K562 (cell line): ENCODE results near the gene CDC42SE2. TPM values are rescaled to one million over a fixed set of nuclear protein-coding genes. Genes with fewer than 3 reads are reported as not detected.

Experiments used
- ASH1L ChIP-seq: fragments of 450-650 bp; IDR thresholded peaks from 2 replicates; pipeline ENCODE4 v1.6.1; 2018; ENCODE audit warnings: borderline replicate concordance, mild to moderate bottlenecking, low read depth; ENCODE audit not compliant: partially characterized antibody
- CEBPZ ChIP-seq: fragments of 150-350 bp; IDR thresholded peaks from 2 replicates; pipeline ENCODE4 v1.6.1; 2014; ENCODE audit warnings: low read depth, mild to moderate bottlenecking, low read length, borderline replicate concordance
- CHD1 ChIP-seq: fragments of 200-600 bp; sonication (generic); IDR thresholded peaks from one replicate; pipeline ENCODE4 v1.6.1; 2012; ENCODE audit warnings: mild to moderate bottlenecking, moderate library complexity, low read length, inconsistent platforms
- CTBP1 ChIP-seq: fragments of 450-650 bp; IDR thresholded peaks from 2 replicates; pipeline ENCODE4 v1.6.1; 2016; ENCODE audit warnings: borderline replicate concordance
- EGR1 ChIP-seq: fragments of 450-650 bp; conservative IDR thresholded peaks from 2 replicates; pipeline ENCODE4 v1.6.1; 2017; ENCODE audit warnings: mild to moderate bottlenecking
- ESRRB ChIP-seq: fragments of 250-450 bp; sonication (Bioruptor Pico); IDR thresholded peaks from 2 replicates; pipeline ENCODE4 v1.5.0; 2020; ENCODE audit warnings: mild to moderate bottlenecking, moderate library complexity, borderline replicate concordance
- FOXK1 ChIP-seq: sonication (generic); formaldehyde crosslinking; IDR thresholded peaks from 2 replicates; pipeline ENCODE4 v1.8.0; 2022; ENCODE audit warnings: missing genetic modification reagents, mild to moderate bottlenecking, borderline replicate concordance
- KLF16 ChIP-seq: IDR thresholded peaks from 2 replicates; pipeline ENCODE4 v1.6.1; 2016; ENCODE audit warnings: antibody characterized with exemption
- MAFF ChIP-seq: IDR thresholded peaks from 2 replicates; pipeline ENCODE4 v1.6.1; 2012; ENCODE audit warnings: low read length, improper control_type of control experiment
- MCM3 ChIP-seq: fragments of 450-650 bp; IDR thresholded peaks from 2 replicates; pipeline ENCODE4 v1.6.1; 2016
- MXD1 ChIP-seq: fragments of 250-450 bp; sonication (Bioruptor Pico); IDR thresholded peaks from 2 replicates; pipeline ENCODE4 v1.8.0; 2021; ENCODE audit warnings: borderline replicate concordance, mild to moderate bottlenecking, moderate library complexity; ENCODE audit not compliant: poor library complexity, severe bottlenecking
- PATZ1 ChIP-seq: fragments of 250-450 bp; sonication (Bioruptor Pico); IDR thresholded peaks from 2 replicates; pipeline ENCODE4 v1.5.0; 2020; ENCODE audit warnings: mild to moderate bottlenecking, borderline replicate concordance
- PHB ChIP-seq: fragments of 250-450 bp; sonication (Bioruptor Pico); IDR thresholded peaks from 2 replicates; pipeline ENCODE4 v1.5.0; 2021
- POLR2H ChIP-seq: IDR thresholded peaks from 2 replicates; pipeline ENCODE4 v1.6.1; 2016; ENCODE audit warnings: missing genetic modification characterization, low read depth, mild to moderate bottlenecking, control low read depth, missing compliant biosample characterization, moderate library complexity
- RFX1 ChIP-seq: fragments of 450-650 bp; IDR thresholded peaks from 2 replicates; pipeline ENCODE4 v1.6.1; 2016; ENCODE audit warnings: mild to moderate bottlenecking, moderate library complexity
- SMARCB1 ChIP-seq: IDR thresholded peaks from 2 replicates; pipeline ENCODE4 v1.6.1; 2011; ENCODE audit warnings: improper control_type of control experiment, low read depth; ENCODE audit not compliant: insufficient read length
- STAG1 ChIP-seq: sonication (generic); formaldehyde crosslinking; IDR thresholded peaks from 2 replicates; pipeline ENCODE4 v1.5.0; 2020; ENCODE audit warnings: missing genetic modification reagents, borderline replicate concordance
- U2AF1 ChIP-seq: fragments of 200-400 bp; formaldehyde crosslinking; optimal IDR thresholded peaks from 2 replicates; pipeline ENCODE3; 2017; ENCODE audit warnings: mild to moderate bottlenecking, low read depth, low read length, moderate library complexity
- USF1 ChIP-seq: sonication (generic); formaldehyde crosslinking; IDR thresholded peaks from 2 replicates; pipeline ENCODE4 v1.9.0; 2022; ENCODE audit warnings: mild to moderate bottlenecking, missing genetic modification reagents
- YBX1 ChIP-seq: fragments of 450-650 bp; IDR thresholded peaks from 2 replicates; pipeline ENCODE4 v1.7.1; 2016; ENCODE audit warnings: mild to moderate bottlenecking
- ZNF133 ChIP-seq: fragments of 250-450 bp; sonication (Bioruptor Pico); IDR thresholded peaks from 2 replicates; pipeline ENCODE4 v1.4.0; 2020; ENCODE audit warnings: mild to moderate bottlenecking
- ZNF224 ChIP-seq: sonication (generic); formaldehyde crosslinking; IDR thresholded peaks from 2 replicates; pipeline ENCODE4 v1.8.0; 2022; ENCODE audit warnings: mild to moderate bottlenecking, missing genetic modification reagents
- ZNF696 ChIP-seq: fragments of 250-450 bp; sonication (Bioruptor Pico); conservative IDR thresholded peaks from 2 replicates; pipeline ENCODE4 v1.4.0; 2020; ENCODE audit warnings: mild to moderate bottlenecking, moderate library complexity
- ZNF778 ChIP-seq: fragments of 450-650 bp; formaldehyde crosslinking; IDR thresholded peaks from 2 replicates; pipeline ENCODE4 v1.4.0; 2020; ENCODE audit warnings: mild to moderate bottlenecking, moderate library complexity
- polyA plus RNA-seq, 8 experiments: library from polyadenylated mRNA; depleted of rRNA in 4 of 8; stranded (reverse) in 5 of 8; unstranded in 3 of 8; fragments of >200 nt; fragmentation: Nextera tagmentation in 2 of 8; fragmentation: Illumina TruSeq in 1 of 8; extraction: Ambion mirVana in 2 of 8; extraction: Trizol in 1 of 8; gene quantifications; 2 replicates each; pipeline versions ENCODE4 v1.2.1 to v1.2.3, GENCODE V29; 2011 to 2014; ENCODE audit warnings: inconsistent platforms in 1 of 8, missing spikeins in 1 of 8
- total RNA-seq, 7 experiments: library from RNA; depleted of rRNA in 6 of 7; stranded (reverse); fragments of >200 nt in 6 of 7; fragmentation: Illumina TruSeq in 2 of 7; extraction: Trizol in 2 of 7; gene quantifications; 2 replicates each; pipeline versions ENCODE4 v1.2.1 to v1.2.3, GENCODE V29; 2011 to 2021; ENCODE audit warnings: low replicate concordance in 1 of 7

The CDC42SE2 gene
- total and polyA plus RNA-seq, 9 of the 15 experiments (the other 6 are each of a cell fraction or from before 2014, with no cell fraction given) = 24.8 to 44.3 (median 32.7) TPM

- TF ChIP-seq U2AF1 (peak; percentile 24), ESRRB (no peak), RFX1 (no peak), POLR2H (tag) (no peak), FOXK1 (CRISPR knock-in tag) (no peak), ZNF696 (CRISPR knock-in tag) (no peak), PHB (CRISPR knock-in tag) (no peak), SMARCB1 (no peak), KLF16 (no peak), USF1 (CRISPR knock-in tag) (no peak), YBX1 (no peak), PATZ1 (no peak), STAG1 (CRISPR knock-in tag) (no peak), ZNF224 (no peak), MCM3 (no peak), CEBPZ (no peak), EGR1 (peak; percentile 41), ZNF778 (CRISPR knock-in tag) (no peak), CTBP1 (peak; percentile 96), MXD1 (no peak), MAFF (no peak), ASH1L (no peak), CHD1 (no peak), ZNF133 (no peak)
Measured at GRCh38 chr5:131263648-131264450, at the start of gene CDC42SE2 (continued).
